OCI-LY1 (cell line): ENCODE measurements around the gene LDLRAD2.

Experiments used
- CTCF ChIP-seq: fragments of 200-600 bp; sonication (generic), shearing (Covaris generic); IDR thresholded peaks from 2 replicates; pipeline ENCODE4 v1.5.1; 2017; ENCODE audit warnings: mild to moderate bottlenecking, antibody characterized with exemption, low read length, moderate library complexity, mixed read lengths
- EZH2 ChIP-seq: fragments of 200-600 bp; sonication (generic), shearing (Covaris generic); IDR thresholded peaks from 2 replicates; pipeline ENCODE4 v1.8.0; 2017; ENCODE audit warnings: borderline replicate concordance, mixed run types, mild to moderate bottlenecking, antibody characterized with exemption, low read length, moderate library complexity, mixed read lengths

GRCh38 chr1:21763236-21763635 lies 48.8 kb upstream of the LDLRAD2 start:
- TF ChIP-seq CTCF: no peak
- no peak for TF ChIP-seq EZH2
